Retinal pigment epithelial cell (primary cell): Measurements from ENCODE around the gene PPP1R1C.

Experiments
- DNase-seq: peaks from one replicate; pipeline ENCODE4 v3.0.0-alpha.2; 2010; ENCODE audit warnings: low read depth
- H3K4me3 ChIP-seq: 2 replicates; pipeline ENCODE4 v1.5.1; 2011; ENCODE audit warnings: mild to moderate bottlenecking, low read length, control low read depth, moderate library complexity
- TF ChIP-seq, protein P1 (sequence below): conservative IDR thresholded peaks from 2 replicates; pipeline ENCODE4 v1.5.1; 2011; ENCODE audit warnings: low read depth, low read length, control low read depth, inconsistent platforms

The PPP1R1C gene

DNA sequence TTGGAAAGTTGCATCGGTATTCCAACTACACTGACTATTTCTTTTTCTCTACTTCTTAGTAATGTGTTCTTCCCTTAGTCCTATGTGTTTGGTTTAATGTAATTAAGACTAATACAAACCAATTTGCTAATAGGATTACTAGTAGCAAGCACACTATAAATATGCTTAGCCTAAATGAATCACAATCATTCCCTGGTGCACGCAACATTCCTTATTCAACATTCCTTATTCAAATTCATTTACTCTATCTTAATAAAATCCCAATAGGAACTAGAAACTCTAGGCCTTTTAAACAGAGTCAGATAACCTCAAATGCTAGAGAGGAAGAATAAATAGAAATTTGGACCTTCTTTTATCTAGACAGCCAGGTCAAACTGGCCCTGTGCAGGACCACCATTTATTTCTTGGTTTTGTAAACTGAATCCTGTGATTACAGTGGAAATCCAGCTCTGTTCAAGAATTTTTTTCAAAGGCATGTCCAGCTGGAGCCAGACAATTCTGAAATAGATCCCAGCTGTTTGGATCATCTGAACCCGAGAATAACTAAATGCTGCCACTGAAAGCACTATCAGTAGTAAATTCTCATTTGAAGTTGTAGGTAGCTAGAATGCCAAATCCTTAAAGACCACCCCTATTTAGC, 103.1 kb downstream of the PPP1R1C start:
- peak; percentile 49 for DNase-seq
- no peak overlapping the region for H3K4me3 ChIP-seq
- TF ChIP-seq, protein P1, sequence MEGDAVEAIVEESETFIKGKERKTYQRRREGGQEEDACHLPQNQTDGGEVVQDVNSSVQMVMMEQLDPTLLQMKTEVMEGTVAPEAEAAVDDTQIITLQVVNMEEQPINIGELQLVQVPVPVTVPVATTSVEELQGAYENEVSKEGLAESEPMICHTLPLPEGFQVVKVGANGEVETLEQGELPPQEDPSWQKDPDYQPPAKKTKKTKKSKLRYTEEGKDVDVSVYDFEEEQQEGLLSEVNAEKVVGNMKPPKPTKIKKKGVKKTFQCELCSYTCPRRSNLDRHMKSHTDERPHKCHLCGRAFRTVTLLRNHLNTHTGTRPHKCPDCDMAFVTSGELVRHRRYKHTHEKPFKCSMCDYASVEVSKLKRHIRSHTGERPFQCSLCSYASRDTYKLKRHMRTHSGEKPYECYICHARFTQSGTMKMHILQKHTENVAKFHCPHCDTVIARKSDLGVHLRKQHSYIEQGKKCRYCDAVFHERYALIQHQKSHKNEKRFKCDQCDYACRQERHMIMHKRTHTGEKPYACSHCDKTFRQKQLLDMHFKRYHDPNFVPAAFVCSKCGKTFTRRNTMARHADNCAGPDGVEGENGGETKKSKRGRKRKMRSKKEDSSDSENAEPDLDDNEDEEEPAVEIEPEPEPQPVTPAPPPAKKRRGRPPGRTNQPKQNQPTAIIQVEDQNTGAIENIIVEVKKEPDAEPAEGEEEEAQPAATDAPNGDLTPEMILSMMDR, result no peak

DNA sequence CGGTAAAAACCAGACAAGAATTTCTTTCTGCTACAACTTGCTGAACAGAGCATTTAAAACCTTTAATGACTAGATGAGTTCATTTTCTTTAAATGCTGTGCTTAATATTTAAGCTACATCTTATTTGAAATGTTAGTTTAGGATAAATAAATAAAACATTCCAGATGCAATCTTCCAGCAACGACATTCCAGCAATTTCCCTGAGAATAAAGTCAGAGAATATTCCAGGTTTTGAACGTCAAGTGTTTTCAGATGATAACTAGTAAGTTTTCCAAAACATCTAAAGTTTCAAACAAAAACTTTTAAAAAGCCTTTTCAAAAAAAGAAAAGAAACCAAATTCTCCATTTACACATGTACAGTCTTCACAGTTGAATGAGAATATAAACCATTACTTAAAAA, 104.8 kb downstream of the PPP1R1C start:
- H3K4me3 ChIP-seq, result no peak overlapping the region
- TF ChIP-seq, protein P1, result no peak
- no peak for DNase-seq

DNA sequence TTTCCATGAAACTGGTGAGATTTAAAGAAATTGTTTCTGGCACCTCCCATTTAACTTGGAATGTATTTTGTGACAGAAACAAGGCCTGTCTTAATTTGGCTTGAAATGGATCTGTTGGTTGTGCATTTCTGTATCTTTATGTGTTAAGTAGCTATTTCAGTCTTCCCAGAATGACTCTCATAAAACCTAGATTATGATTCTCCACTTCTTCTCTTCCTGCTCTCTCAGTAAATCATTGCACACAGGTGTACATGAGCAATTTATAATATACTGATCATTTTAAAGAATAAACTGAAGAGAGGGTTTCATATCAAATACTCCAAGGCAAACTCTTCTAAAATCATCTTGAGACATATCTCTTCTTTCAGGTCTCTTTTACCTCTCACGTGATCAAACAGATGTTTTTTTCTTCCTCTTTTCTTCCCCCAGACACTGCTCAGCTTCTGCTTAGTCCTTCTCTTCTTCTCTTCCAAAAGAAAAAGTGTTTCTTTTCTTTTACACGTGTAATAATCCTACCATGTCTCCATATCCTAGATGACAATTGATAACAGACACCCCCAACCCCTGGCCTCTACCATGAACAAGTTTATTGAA, 112.0 kb downstream of the PPP1R1C start:
- no peak for DNase-seq
- TF ChIP-seq, protein P1, result no peak
- H3K4me3 ChIP-seq, result no peak overlapping the region

DNA sequence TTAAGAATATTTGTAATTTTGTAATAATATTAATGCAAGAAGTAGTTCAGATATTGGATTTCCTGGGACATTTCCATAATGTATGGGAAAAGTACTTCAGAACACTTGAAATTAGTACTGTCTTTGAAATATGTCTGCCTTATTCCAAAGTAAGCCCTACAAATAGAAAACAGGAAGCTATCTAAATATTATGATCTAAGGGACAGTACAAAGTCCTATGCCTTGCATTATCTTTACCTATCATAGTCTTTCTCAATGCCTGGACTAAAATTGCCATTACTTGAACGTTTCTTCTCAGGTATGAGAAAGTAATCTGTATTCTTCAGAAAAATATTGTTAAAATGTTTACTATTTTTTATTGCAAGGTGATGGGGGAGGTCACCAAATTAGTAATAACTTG, 113.0 kb downstream of the PPP1R1C start:
- no peak for DNase-seq
- TF ChIP-seq, protein P1, result no peak
- H3K4me3 ChIP-seq, result no peak overlapping the region

DNA sequence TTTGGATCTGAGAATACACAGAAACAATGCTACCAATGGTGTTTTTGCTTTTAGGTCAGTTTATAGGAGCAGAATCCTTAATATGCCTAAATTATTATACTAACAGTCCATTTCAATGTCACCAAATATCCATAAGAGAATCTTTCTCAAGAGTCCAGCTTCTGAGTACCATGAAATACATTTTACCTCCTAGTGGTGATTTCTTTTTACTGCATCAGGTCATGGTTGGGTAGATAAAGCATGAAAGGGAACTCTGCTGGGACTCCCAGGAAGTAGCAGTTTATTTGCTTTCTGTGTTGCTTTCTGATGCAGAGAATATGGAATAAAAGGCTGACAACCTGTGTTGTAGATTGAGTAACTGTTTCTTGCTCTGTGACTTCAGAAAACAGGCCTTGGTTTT, 115.6 kb downstream of the PPP1R1C start:
- H3K4me3 ChIP-seq, result no peak overlapping the region
- TF ChIP-seq, protein P1, result peak; percentile 27
- DNase-seq, result no peak

DNA sequence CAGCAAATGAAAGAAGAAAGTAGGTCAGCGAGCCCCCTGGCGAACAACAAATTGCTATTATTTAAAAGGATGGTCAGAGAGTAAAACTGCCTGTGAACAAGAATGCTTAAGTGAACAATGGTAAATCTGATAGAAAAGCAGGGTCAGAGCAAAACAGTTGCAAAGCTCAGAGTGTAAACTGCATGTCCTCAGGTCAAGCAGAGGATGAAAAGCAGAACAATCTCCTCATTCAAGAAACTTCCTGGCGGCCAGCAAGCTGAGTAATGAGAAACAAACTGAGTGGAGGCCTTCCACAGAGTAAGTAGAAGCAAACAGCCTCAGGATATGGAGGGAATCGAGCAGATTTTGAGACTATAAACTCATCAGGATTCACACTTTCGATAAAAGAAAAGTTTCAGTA, 117.9 kb downstream of the PPP1R1C start:
- H3K4me3 ChIP-seq, result no peak overlapping the region
- TF ChIP-seq, protein P1, result no peak
- DNase-seq, result no peak

DNA sequence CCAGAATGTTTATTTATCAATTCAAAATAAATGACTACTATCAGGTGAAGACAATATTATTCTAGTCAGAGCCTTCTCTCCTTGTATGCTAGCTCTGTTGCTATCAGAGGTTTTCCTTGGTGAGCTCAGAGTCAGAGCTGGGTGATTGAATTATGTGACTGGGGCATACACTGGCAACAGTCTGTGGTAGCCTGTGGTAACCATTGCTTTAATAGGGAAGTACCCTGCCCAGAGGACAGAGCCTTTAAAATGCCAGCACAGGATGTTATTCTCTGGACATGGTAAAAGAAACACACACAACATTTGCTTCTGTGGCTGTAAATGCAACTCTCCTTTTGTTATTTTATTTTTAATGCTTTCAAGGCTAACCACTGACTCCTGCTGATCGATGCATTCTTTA, 124.7 kb downstream of the PPP1R1C start:
- TF ChIP-seq, protein P1, result no peak
- H3K4me3 ChIP-seq, result no peak overlapping the region
- DNase-seq, result no peak
